MM.1S (cell line): ENCODE data around the gene FGFR2.

ENCODE experiments used
- DNase-seq: peaks from one replicate; pipeline ENCODE4 v3.0.0-alpha.2; 2015
- H2AFZ ChIP-seq: fragments of 300-600 bp; sonication (generic); 2 replicates; pipeline ENCODE4 v1.6.0; 2016; ENCODE audit warnings: antibody characterized with exemption, low read length
- H3F3A ChIP-seq: fragments of 300-600 bp; sonication (generic); 2 replicates; pipeline ENCODE4 v1.6.1; 2016; ENCODE audit warnings: mild to moderate bottlenecking, antibody characterized with exemption, low read length, moderate library complexity, mixed read lengths; ENCODE audit not compliant: insufficient read depth
- H3K27ac ChIP-seq: fragments of 300-600 bp; sonication (generic); 2 replicates; pipeline ENCODE4 v1.5.1; 2016; ENCODE audit warnings: mild to moderate bottlenecking, low read length
- H3K27me3 ChIP-seq: fragments of 300-600 bp; sonication (generic); replicated peaks from 2 replicates; pipeline ENCODE4 v1.6.0; 2016; ENCODE audit warnings: low read length; ENCODE audit not compliant: insufficient read depth
- H3K36me3 ChIP-seq: fragments of 300-600 bp; sonication (generic); replicated peaks from 2 replicates; pipeline ENCODE4 v1.6.1; 2016; ENCODE audit warnings: mild to moderate bottlenecking, low read length, mixed read lengths; ENCODE audit not compliant: insufficient read depth
- H3K4me1 ChIP-seq: fragments of 300-600 bp; sonication (generic); 2 replicates; pipeline ENCODE4 v1.6.1; 2016; ENCODE audit warnings: low read length, mixed read lengths
- H3K4me2 ChIP-seq: fragments of 300-600 bp; sonication (generic); 2 replicates; pipeline ENCODE4 v1.6.0; 2016; ENCODE audit warnings: low read depth, low read length
- H3K4me3 ChIP-seq: fragments of 300-600 bp; sonication (generic); 2 replicates; pipeline ENCODE4 v1.5.1; 2016; ENCODE audit warnings: low read length, mixed read lengths
- H3K79me2 ChIP-seq: fragments of 300-600 bp; sonication (generic); 2 replicates; pipeline ENCODE4 v1.6.1; 2016; ENCODE audit warnings: mixed run types, low read length, mixed read lengths
- H3K9ac ChIP-seq: fragments of 300-600 bp; sonication (generic); 2 replicates; pipeline ENCODE4 v1.6.1; 2016; ENCODE audit warnings: low read length, mixed read lengths
- H3K9me2 ChIP-seq: fragments of 300-600 bp; sonication (generic); replicated peaks from 2 replicates; pipeline ENCODE4 v1.6.1; 2016; ENCODE audit warnings: mild to moderate bottlenecking, low read length, mixed read lengths; ENCODE audit not compliant: insufficient read depth
- H3K9me3 ChIP-seq: fragments of 300-600 bp; sonication (generic); replicated peaks from 2 replicates; pipeline ENCODE4 v1.6.1; 2016; ENCODE audit warnings: mild to moderate bottlenecking, low read length, mixed read lengths; ENCODE audit not compliant: insufficient read depth
- H4K20me1 ChIP-seq: fragments of 300-600 bp; sonication (generic); 2 replicates; pipeline ENCODE4 v1.6.1; 2016; ENCODE audit warnings: mild to moderate bottlenecking, low read length, moderate library complexity, mixed read lengths; ENCODE audit not compliant: insufficient read depth
- EZH2 ChIP-seq: fragments of 300-600 bp; sonication (generic); optimal IDR thresholded peaks from 2 replicates; pipeline ENCODE3; 2017; ENCODE audit warnings: low read depth, mild to moderate bottlenecking, antibody characterized with exemption, low read length, mixed read lengths
- EZH2phosphoT487 ChIP-seq: fragments of 300-600 bp; sonication (generic); IDR thresholded peaks from 2 replicates; pipeline ENCODE4 v1.6.1; 2018; ENCODE audit warnings: antibody characterized with exemption, low read length
- TF ChIP-seq, protein P1 (sequence below): fragments of 300-600 bp; sonication (generic); IDR thresholded peaks from 2 replicates; pipeline ENCODE4 v1.5.1; 2016; ENCODE audit warnings: antibody characterized with exemption, low read length, mixed read lengths

The FGFR2 gene

DNA sequence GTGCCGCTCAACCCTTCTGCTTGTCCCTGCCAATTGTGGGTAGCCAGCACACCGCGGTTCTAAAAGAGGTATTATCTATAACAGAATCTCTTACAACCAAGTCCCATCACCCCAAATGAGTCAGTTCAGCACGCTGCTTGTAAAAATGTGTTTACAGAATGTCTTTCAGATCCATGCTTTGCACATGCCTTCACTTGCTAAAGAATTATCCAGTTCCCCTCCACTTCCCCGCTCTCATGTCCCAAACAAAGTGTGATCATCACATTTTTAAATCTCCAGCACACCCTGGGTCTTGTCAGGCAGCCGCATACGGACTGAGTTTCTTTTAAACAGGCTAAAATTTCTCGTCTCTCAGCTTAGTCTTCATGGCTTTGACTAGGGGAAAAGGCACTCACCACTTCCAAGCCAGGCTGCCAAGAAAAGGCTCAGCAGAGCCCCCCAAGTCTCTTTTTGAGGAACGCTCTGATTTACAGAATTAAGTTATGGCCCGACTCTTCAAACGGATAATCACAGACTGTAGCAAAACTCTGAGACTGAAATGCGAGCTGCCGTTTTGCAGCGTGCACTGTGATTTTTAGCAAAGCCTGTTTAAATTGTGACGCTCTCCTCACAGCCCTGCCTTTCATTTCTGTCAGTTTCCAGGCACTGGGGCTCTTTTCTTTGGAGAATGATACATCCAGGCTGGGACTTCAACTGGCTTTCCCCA lies 29.8 kb upstream of the FGFR2 start:
- H3K9me3 ChIP-seq: no peaks in the 10 kb centered on the region
- H3K27me3 ChIP-seq: no peaks in the 10 kb centered on the region
- TF ChIP-seq EZH2: no peak
- TF ChIP-seq EZH2phosphoT487: no peak
- TF ChIP-seq, protein P1, sequence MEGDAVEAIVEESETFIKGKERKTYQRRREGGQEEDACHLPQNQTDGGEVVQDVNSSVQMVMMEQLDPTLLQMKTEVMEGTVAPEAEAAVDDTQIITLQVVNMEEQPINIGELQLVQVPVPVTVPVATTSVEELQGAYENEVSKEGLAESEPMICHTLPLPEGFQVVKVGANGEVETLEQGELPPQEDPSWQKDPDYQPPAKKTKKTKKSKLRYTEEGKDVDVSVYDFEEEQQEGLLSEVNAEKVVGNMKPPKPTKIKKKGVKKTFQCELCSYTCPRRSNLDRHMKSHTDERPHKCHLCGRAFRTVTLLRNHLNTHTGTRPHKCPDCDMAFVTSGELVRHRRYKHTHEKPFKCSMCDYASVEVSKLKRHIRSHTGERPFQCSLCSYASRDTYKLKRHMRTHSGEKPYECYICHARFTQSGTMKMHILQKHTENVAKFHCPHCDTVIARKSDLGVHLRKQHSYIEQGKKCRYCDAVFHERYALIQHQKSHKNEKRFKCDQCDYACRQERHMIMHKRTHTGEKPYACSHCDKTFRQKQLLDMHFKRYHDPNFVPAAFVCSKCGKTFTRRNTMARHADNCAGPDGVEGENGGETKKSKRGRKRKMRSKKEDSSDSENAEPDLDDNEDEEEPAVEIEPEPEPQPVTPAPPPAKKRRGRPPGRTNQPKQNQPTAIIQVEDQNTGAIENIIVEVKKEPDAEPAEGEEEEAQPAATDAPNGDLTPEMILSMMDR: no peak
- no peak overlapping the region for H3K9ac ChIP-seq
- no peaks in the 10 kb centered on the region for H3K79me2 ChIP-seq
- no peak overlapping the region for H2AFZ ChIP-seq
- no peak overlapping the region for H3K27ac ChIP-seq
- H4K20me1 ChIP-seq: no peaks in the 10 kb centered on the region
- no peaks in the 10 kb centered on the region for H3K9me2 ChIP-seq
- H3K4me1 ChIP-seq: no peaks in the 10 kb centered on the region
- DNase-seq: no peak
- H3K4me3 ChIP-seq: no peak overlapping the region
- H3K4me2 ChIP-seq: no peak overlapping the region
- no peaks in the 10 kb centered on the region for H3F3A ChIP-seq
- no peaks in the 10 kb centered on the region for H3K36me3 ChIP-seq

DNA sequence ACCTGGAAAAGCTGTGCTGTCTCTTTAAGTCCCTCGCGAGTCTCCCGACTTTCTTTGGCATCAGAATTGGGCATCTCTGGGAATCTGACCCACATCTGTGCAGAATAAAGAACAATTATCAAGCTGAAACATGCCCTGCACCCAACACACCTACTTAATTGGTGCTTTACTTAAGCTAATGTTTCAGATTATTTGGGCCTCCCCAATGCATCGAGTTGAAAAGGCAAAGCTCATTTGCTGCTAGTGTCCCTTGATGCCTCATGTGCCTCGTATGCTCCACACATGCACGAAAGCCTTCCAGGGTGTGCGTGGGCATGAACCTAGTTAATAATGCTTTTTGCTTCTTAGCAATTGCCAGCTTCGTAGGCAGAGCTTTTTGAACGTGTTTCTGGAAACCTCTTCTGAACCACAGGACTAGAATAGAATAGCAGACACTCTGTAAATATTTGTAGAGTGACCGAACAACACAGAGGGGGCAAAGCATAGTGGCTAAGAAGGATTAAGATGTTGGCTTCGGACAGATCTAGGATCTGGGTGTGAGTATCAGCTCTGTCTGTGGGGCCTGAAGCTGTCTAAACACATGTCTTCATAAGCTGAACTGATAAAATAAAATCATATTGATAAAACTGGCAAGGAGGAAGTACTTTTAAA lies 26.7 kb upstream of the FGFR2 start:
- H3K4me1 ChIP-seq: no peaks in the 10 kb centered on the region
- no peaks in the 10 kb centered on the region for H3K79me2 ChIP-seq
- H3K36me3 ChIP-seq: no peaks in the 10 kb centered on the region
- no peaks in the 10 kb centered on the region for H3K27me3 ChIP-seq
- no peaks in the 10 kb centered on the region for H4K20me1 ChIP-seq
- H3K9ac ChIP-seq: no peak overlapping the region
- TF ChIP-seq EZH2phosphoT487: no peak
- no peak for TF ChIP-seq EZH2
- TF ChIP-seq, protein P1: no peak
- no peak overlapping the region for H2AFZ ChIP-seq
- no peak for DNase-seq
- H3F3A ChIP-seq: no peaks in the 10 kb centered on the region
- H3K4me3 ChIP-seq: no peak overlapping the region
- no peaks in the 10 kb centered on the region for H3K9me3 ChIP-seq
- no peak overlapping the region for H3K27ac ChIP-seq
- H3K9me2 ChIP-seq: no peaks in the 10 kb centered on the region
- H3K4me2 ChIP-seq: no peak overlapping the region

DNA sequence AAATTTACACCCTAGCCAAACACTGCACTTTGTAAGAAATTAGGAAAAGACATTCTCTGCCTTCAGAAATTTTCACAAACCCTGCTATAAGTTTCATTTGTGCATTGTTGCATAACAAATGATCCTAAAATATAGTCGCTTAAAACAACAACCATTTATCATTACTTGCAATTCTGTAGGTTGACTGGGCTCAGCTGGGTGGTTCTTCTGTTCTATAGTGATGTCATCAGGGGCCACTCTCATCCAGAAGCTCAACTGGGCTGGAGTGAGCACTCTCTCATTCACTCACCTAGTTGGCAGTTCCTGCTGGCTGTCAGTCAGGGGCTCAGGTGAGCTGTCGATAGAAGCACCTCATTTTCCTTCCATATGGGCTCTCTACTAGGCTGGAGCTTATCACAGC lies 20.7 kb upstream of the FGFR2 start:
- Histone ChIP-seq H3K4me2 (no peak overlapping the region), H3K4me1 (no peaks in the 10 kb centered on the region), H3K9me2 (no peaks in the 10 kb centered on the region), H3K27ac (no peak overlapping the region), H3K27me3 (no peaks in the 10 kb centered on the region), H3K79me2 (no peaks in the 10 kb centered on the region), H3K36me3 (no peaks in the 10 kb centered on the region), H3K9me3 (no peaks in the 10 kb centered on the region), H4K20me1 (no peaks in the 10 kb centered on the region), H3F3A (no peaks in the 10 kb centered on the region), H3K9ac (no peak overlapping the region), H3K4me3 (no peak overlapping the region), H2AFZ (no peak overlapping the region)
- no peak for TF ChIP-seq EZH2phosphoT487
- TF ChIP-seq EZH2: no peak
- TF ChIP-seq, protein P1: no peak
- DNase-seq: no peak
